Pancreas (tissue), 10 donors: ENCODE measurements around the gene REM1. TPM values are rescaled to one million over a fixed set of nuclear protein-coding genes. Genes with fewer than 3 reads are reported as not detected.
"Not testable (repeated sequence)": the region's sequence is repeated elsewhere in the genome, so short reads cannot be mapped to it uniquely, and the experiment has no call there.

ENCODE experiments used
- ATAC-seq, 4 donors: fragments of 200-7000 bp; cut with Tn5 transposase; one replicate each; pipeline versions ENCODE4 v1.8.0 to v1.9.1; 2020; ENCODE audit warnings: mild to moderate bottlenecking in 4 of 4, moderate library complexity in 4 of 4
- DNase-seq, 6 donors: peaks; one replicate each; pipeline ENCODE4 v3.0.0-alpha.2; 2020
- FAIRE-seq: peaks from 2 replicates; lab custom pipeline; 2012; peaks lifted over from hg19 to GRCh38; lab: Jason Lieb, UNC
- H3K27ac ChIP-seq, 4 donors: fragments of 200-600 bp; sonication (generic); 1 replicate in 3 of 4; 2 replicates in 1 of 4; pipeline versions ENCODE4 v1.5.0 to v1.8.0; 2020
- H3K27me3 ChIP-seq, 4 donors: fragments of 200-600 bp; one replicate each; pipeline ENCODE4 v1.8.0; 2021
- H3K36me3 ChIP-seq, 3 donors: fragments of 200-600 bp; sonication (generic) in 1 of 3; one replicate each; pipeline versions ENCODE4 v1.5.0 to v1.8.0; 2020 to 2021
- H3K4me1 ChIP-seq, 3 donors: fragments of 200-600 bp; one replicate each; pipeline ENCODE4 v1.8.0; 2021
- H3K4me3 ChIP-seq, 4 donors: fragments of 200-600 bp; sonication (generic) in 2 of 4; one replicate each; pipeline versions ENCODE4 v1.5.0 to v1.8.0; 2020 to 2021
- H3K9me3 ChIP-seq, 4 donors: fragments of 200-600 bp; one replicate each; pipeline ENCODE4 v1.8.0; 2021
- WGBS, 2 donors: extraction: QIAGEN DNeasy Blood & Tissue Kit; methylation state at CpG; one replicate each; pipeline ENCODE4 v1.1.7; 2013; 5-methylcytosine and 5-hydroxymethylcytosine counted together
- intact Hi-C, 3 donors: fragments of 100-400 bp; cut with DNase I; formaldehyde crosslinking; loops; one replicate each; pipeline versions ENCODE4 v1.11.1 to v1.14.2; 2022
- polyA plus RNA-seq, 2 donors: library from polyadenylated mRNA; stranded (reverse); fragments of 200-250 nt; gene quantifications; one replicate each; pipeline ENCODE4 v1.2.3, GENCODE V29; 2013
- total RNA-seq, 6 donors: library from RNA; stranded (reverse); fragmentation: NEBNext Ultra II Directional in 4 of 6; extraction: Animal tissue kit (Norgen Biotek cat#: 25700) in 4 of 6; gene quantifications; one replicate each; pipeline versions ENCODE4 v1.2.1 to v1.2.4, GENCODE V29; 2021 to 2023
- TF ChIP-seq, protein P1 (sequence below), 4 donors: fragments of 200-600 bp; sonication (generic) in 3 of 4; IDR thresholded peaks; one replicate each; pipeline versions ENCODE4 v1.5.0 to v1.8.0; 2021; ENCODE audit warnings: antibody characterized with exemption in 4 of 4
- donor health status: healthy with polysubstance abuse.
- donor health status: DM: no; HTN: no; CAD: no; lungs with moderate emphysema.
- donor health status: DM: no; HTN: no; CAD: no.
- donor health status: control.
- donor health status: control.
- donor health status: Bipolar disorder and iron deficiency.
- donor health status: DM: yes; HTN: yes; CAD: no.
- donor health status: DM: no; HTN: no; CAD: no.
- donor health status: DM: no; HTN: no; CAD: no.
- donor health status: DM: yes; HTN: yes; CAD: no.

The REM1 gene
- total and polyA plus RNA-seq, 8 donors = 0.14 to 1.7 (median 0.34) TPM; not detected in 1

DNA sequence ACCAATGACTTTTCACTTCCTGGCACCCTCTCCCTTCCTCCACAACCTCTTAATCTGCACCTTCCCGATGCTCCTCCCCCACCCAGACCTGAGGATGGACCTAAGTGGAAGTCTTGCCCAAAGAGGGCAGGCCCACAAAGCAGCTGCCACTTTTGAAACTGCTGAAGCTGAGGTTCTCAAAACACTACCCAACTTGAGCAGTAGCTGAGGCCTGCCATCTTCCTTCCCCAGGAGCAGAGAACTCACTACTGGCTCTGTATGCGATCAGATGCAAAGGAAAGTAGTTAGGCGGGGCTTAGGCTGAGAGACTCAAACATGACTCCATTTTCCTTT is 40.7 kb downstream of the REM1 start:
- WGBS, 2 donors = 27 to 36% methylated on average over 3 of the region's 3 CpGs
- H3K27ac ChIP-seq = peak overlapping the region in 2 of 4 donors; percentile 81 to 92

DNA sequence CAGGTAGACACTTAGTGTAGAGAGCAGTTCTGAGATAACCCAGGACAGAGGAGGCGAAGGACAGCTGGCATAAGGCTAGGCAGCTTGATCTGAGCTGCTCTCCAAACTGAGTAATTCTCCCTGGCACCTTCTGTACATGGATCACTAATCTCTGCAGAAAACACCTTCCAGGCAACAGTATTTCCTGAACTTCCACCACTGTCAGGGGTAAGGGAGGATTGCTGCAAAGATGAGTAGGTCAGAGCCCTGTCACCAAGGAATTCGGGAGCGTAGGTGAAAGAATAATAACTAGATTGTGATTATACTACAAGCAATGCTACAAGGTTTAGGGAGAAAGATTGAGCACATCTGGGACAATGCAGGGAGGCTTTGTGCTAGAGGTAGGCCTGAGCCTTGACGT is 41.1 kb downstream of the REM1 start:
- Histone ChIP-seq H3K4me1 (peaks cover 16 to 49% (median 17%) of the 10 kb centered on the region in 3 donors), H3K4me3 (peak overlapping the region; percentile 91 to 99 (median 96)), H3K27ac (peak overlapping the region in 1 of 4 donors; percentile 81), H3K36me3 (no peaks in the 10 kb centered on the region), H3K27me3 (no peaks in the 10 kb centered on the region), H3K9me3 (no peaks in the 10 kb centered on the region)
- no peak for DNase-seq
- ATAC-seq = no peak
- 38 to 52% methylated on average over 4 of the region's 4 CpGs for WGBS, 2 donors
- FAIRE-seq = no peak
- intact Hi-C loops = no loop called here
- TF ChIP-seq, protein P1, sequence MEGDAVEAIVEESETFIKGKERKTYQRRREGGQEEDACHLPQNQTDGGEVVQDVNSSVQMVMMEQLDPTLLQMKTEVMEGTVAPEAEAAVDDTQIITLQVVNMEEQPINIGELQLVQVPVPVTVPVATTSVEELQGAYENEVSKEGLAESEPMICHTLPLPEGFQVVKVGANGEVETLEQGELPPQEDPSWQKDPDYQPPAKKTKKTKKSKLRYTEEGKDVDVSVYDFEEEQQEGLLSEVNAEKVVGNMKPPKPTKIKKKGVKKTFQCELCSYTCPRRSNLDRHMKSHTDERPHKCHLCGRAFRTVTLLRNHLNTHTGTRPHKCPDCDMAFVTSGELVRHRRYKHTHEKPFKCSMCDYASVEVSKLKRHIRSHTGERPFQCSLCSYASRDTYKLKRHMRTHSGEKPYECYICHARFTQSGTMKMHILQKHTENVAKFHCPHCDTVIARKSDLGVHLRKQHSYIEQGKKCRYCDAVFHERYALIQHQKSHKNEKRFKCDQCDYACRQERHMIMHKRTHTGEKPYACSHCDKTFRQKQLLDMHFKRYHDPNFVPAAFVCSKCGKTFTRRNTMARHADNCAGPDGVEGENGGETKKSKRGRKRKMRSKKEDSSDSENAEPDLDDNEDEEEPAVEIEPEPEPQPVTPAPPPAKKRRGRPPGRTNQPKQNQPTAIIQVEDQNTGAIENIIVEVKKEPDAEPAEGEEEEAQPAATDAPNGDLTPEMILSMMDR (IDR thresholded peaks at IDR 0.05) = no peak

More for the DNA sequence above, 40.7 kb downstream of the REM1 start:
- Histone ChIP-seq H3K36me3 (no peaks in the 10 kb centered on the region), H3K9me3 (no peaks in the 10 kb centered on the region), H3K4me1 (peaks cover 16 to 45% (median 17%) of the 10 kb centered on the region in 3 donors), H3K4me3 (peak overlapping the region; percentile 91 to 99 (median 96)), H3K27me3 (no peaks in the 10 kb centered on the region)
- ATAC-seq (peak in 2 of 4 donors; percentile 3 to 9), DNase-seq (peak in 3 of 6 donors; percentile 29 to 45 (median 32)), FAIRE-seq (no peak)
- TF ChIP-seq, protein P1 (IDR thresholded peaks at IDR 0.05) = no peak
- intact Hi-C loops = no loop called here

DNA sequence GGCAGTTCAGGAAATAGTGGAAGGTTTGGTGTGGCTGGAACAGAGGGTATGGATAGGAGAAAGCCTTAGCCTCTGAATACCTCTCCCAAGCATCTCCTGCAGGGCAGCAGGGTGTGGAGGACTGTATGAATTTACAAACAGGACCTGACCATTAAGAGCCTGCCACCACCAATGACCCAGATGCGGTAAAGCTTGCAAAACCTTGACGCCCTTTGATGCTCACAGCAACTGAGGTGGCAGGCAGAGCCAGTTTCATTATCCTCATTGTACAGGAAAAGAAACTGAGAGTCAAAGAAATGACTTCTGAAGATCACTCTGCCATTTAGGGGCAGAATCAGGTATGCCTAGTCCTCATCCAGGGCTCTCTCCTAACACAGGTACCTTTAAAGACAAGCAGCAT is 41.6 kb downstream of the REM1 start:
- no peak for FAIRE-seq

GRCh38 chr20:31517373-31517772 is 42.3 kb downstream of the REM1 start:
- FAIRE-seq = no peak
- peak overlapping the region in 1 of 4 donors; percentile 27 for H3K27ac ChIP-seq
- TF ChIP-seq, protein P1 (IDR thresholded peaks at IDR 0.05) = no peak
- H3K9me3 ChIP-seq = no peaks in the 10 kb centered on the region
- H3K36me3 ChIP-seq = no peaks in the 10 kb centered on the region
- ATAC-seq = peak; percentile 45 to 75 (median 68)
- peak overlapping the region in 2 of 4 donors; percentile 98 to 99 for H3K4me3 ChIP-seq
- peak; percentile 63 to 79 (median 74) for DNase-seq
- peaks cover 16 to 51% (median 17%) of the 10 kb centered on the region in 3 donors for H3K4me1 ChIP-seq
- WGBS, 2 donors = 33 to 35% methylated on average over 4 of the region's 4 CpGs
- intact Hi-C loops = no loop called here
- H3K27me3 ChIP-seq = no peaks in the 10 kb centered on the region

More for the DNA sequence above, 41.6 kb downstream of the REM1 start:
- ATAC-seq (no peak), DNase-seq (no peak)
- Histone ChIP-seq H3K27ac (peak overlapping the region in 1 of 4 donors; percentile 27), H3K4me3 (peak overlapping the region in 2 of 4 donors; percentile 98 to 99), H3K27me3 (no peaks in the 10 kb centered on the region), H3K36me3 (no peaks in the 10 kb centered on the region), H3K9me3 (no peaks in the 10 kb centered on the region), H3K4me1 (peaks cover 16 to 50% (median 17%) of the 10 kb centered on the region in 3 donors)
- WGBS, 2 donors = 46 to 47% methylated on average over 2 of the region's 2 CpGs
- TF ChIP-seq, protein P1 (IDR thresholded peaks at IDR 0.05) = no peak
- intact Hi-C loops = no loop called here

- H3K27ac ChIP-seq, intact Hi-C loops, H3K36me3 ChIP-seq, FAIRE-seq, H3K27me3 ChIP-seq, ATAC-seq, H3K9me3 ChIP-seq, DNase-seq, H3K4me3 ChIP-seq: not testable (repeated sequence)
- peaks cover 11 to 52% (median 12%) of the 10 kb centered on the region in 3 donors for H3K4me1 ChIP-seq
- WGBS, 2 donors = 74 to 78% methylated on average over 7 of the region's 7 CpGs
Measured at GRCh38 chr20:31521267-31521666, 46.2 kb downstream of the REM1 start.
